WTC11 (cell line): ENCODE results near the gene AKAP6. TPM values are rescaled to one million over a fixed set of nuclear protein-coding genes. Genes with fewer than 3 reads are reported as not detected.

Source experiments
- ATAC-seq: fragments of 200-7000 bp; cut with Tn5 transposase; 2 replicates; pipeline ENCODE4 v1.10.0; 2021; ENCODE audit warnings: mild to moderate bottlenecking, moderate library complexity
- CTCF ChIA-PET: fragments of 300-600 bp; sonication (Branson Sonifier 250); formaldehyde crosslinking; loops from one replicate; lab custom pipeline; 2021; ENCODE audit warnings: antibody characterized with exemption; lab: Charles Lee
- POLR2A ChIA-PET: fragments of 350-600 bp; sonication (Branson Sonifier 250); formaldehyde crosslinking; loops from one replicate; lab custom pipeline; 2021; ENCODE audit warnings: antibody characterized with exemption; lab: Charles Lee
- DNase-seq: peaks from one replicate; pipeline ENCODE4 v3.0.0; 2021; ENCODE audit warnings: low spot score
- H3K27ac Mint-ChIP-seq: 2 replicates; pipeline ENCODE4 v1.8.0; 2021; ENCODE audit warnings: mixed read lengths
- H3K27me3 Mint-ChIP-seq: 2 replicates; pipeline ENCODE4 v1.8.0; 2021; ENCODE audit warnings: low read depth, mild to moderate bottlenecking, moderate library complexity, mixed read lengths
- H3K36me3 Mint-ChIP-seq: 2 replicates; pipeline ENCODE4 v1.8.0; 2021; ENCODE audit warnings: mixed read lengths
- H3K4me1 Mint-ChIP-seq: 2 replicates; pipeline ENCODE4 v1.8.0; 2022; ENCODE audit warnings: mixed read lengths
- H3K4me3 Mint-ChIP-seq: 2 replicates; pipeline ENCODE4 v1.8.0; 2021; ENCODE audit warnings: mild to moderate bottlenecking, moderate library complexity, mixed read lengths
- H3K9me3 Mint-ChIP-seq: 2 replicates; pipeline ENCODE4 v1.8.0; 2021; ENCODE audit warnings: mixed read lengths
- ESRRA ChIP-seq: sonication (generic); formaldehyde crosslinking; IDR thresholded peaks from 2 replicates; pipeline ENCODE4 v1.8.1; 2022; ENCODE audit warnings: mild to moderate bottlenecking, missing genetic modification reagents, borderline replicate concordance
- ETV6 ChIP-seq: sonication (generic); formaldehyde crosslinking; IDR thresholded peaks from 2 replicates; pipeline ENCODE4 v1.8.1; 2022; ENCODE audit warnings: mild to moderate bottlenecking, missing genetic modification reagents
- GABPB1 ChIP-seq: sonication (generic); formaldehyde crosslinking; IDR thresholded peaks from 2 replicates; pipeline ENCODE4 v1.8.1; 2023; ENCODE audit warnings: mild to moderate bottlenecking, missing genetic modification reagents
- HMGA2 ChIP-seq: fragments of 250-450 bp; sonication (Bioruptor Pico); IDR thresholded peaks from 2 replicates; pipeline ENCODE4 v1.4.0; 2021; ENCODE audit warnings: mild to moderate bottlenecking, moderate library complexity
- MXD4 ChIP-seq: fragments of 250-450 bp; sonication (Bioruptor Pico); IDR thresholded peaks from 2 replicates; pipeline ENCODE4 v1.8.0; 2021; ENCODE audit warnings: mild to moderate bottlenecking, moderate library complexity, borderline replicate concordance
- NR3C1 ChIP-seq: sonication (generic); formaldehyde crosslinking; conservative IDR thresholded peaks from 2 replicates; pipeline ENCODE4 v1.8.1; 2023; ENCODE audit warnings: low read depth, mild to moderate bottlenecking, missing genetic modification reagents
- PRRX2 ChIP-seq: fragments of 250-450 bp; sonication (Bioruptor Pico); IDR thresholded peaks from 2 replicates; pipeline ENCODE4 v1.8.0; 2021; ENCODE audit warnings: mild to moderate bottlenecking
- TP53 ChIP-seq: sonication (generic); formaldehyde crosslinking; IDR thresholded peaks from 2 replicates; pipeline ENCODE4 v1.8.1; 2023; ENCODE audit warnings: mild to moderate bottlenecking, missing genetic modification reagents
- ZNF121 ChIP-seq: sonication (generic); formaldehyde crosslinking; IDR thresholded peaks from 2 replicates; pipeline ENCODE4 v1.8.0; 2023; ENCODE audit warnings: missing genetic modification reagents
- ZNF317 ChIP-seq: sonication (generic); formaldehyde crosslinking; IDR thresholded peaks from 2 replicates; pipeline ENCODE4 v1.8.1; 2023; ENCODE audit warnings: low read depth, mild to moderate bottlenecking, moderate library complexity, missing genetic modification reagents, borderline replicate concordance
- total RNA-seq: library from RNA; stranded (reverse); gene quantifications from 3 replicates; pipeline ENCODE4 v1.2.3, GENCODE V29; 2021
- TF ChIP-seq, protein P1 (sequence below): sonication (generic); formaldehyde crosslinking; IDR thresholded peaks from 2 replicates; pipeline ENCODE4 v1.8.1; 2023; ENCODE audit warnings: mild to moderate bottlenecking, missing genetic modification reagents, borderline replicate concordance
- TF ChIP-seq, protein P2 (sequence below): fragments of 250-450 bp; sonication (Bioruptor Pico); IDR thresholded peaks from 2 replicates; pipeline ENCODE4 v1.8.0; 2021; ENCODE audit warnings: mild to moderate bottlenecking
- TF ChIP-seq, protein P3 (sequence below): sonication (generic); formaldehyde crosslinking; IDR thresholded peaks from 2 replicates; pipeline ENCODE4 v1.8.1; 2022; ENCODE audit warnings: low read depth, missing genetic modification reagents, borderline replicate concordance
- TF ChIP-seq, protein P4 (sequence below): fragments of 250-450 bp; sonication (Bioruptor Pico); IDR thresholded peaks from 2 replicates; pipeline ENCODE4 v2.1.2; 2022; ENCODE audit warnings: mild to moderate bottlenecking, moderate library complexity
- TF ChIP-seq, protein P5 (sequence below): sonication (generic); formaldehyde crosslinking; IDR thresholded peaks from 2 replicates; pipeline ENCODE4 v1.8.1; 2023; ENCODE audit warnings: mild to moderate bottlenecking, missing genetic modification reagents
- TF ChIP-seq, protein P6 (sequence below): sonication (generic); formaldehyde crosslinking; IDR thresholded peaks from 2 replicates; pipeline ENCODE4 v1.8.0; 2022; ENCODE audit warnings: mild to moderate bottlenecking, missing genetic modification reagents

Gene AKAP6
- total RNA-seq, 1 experiment from 2014 or later, result 0.63 TPM

DNA sequence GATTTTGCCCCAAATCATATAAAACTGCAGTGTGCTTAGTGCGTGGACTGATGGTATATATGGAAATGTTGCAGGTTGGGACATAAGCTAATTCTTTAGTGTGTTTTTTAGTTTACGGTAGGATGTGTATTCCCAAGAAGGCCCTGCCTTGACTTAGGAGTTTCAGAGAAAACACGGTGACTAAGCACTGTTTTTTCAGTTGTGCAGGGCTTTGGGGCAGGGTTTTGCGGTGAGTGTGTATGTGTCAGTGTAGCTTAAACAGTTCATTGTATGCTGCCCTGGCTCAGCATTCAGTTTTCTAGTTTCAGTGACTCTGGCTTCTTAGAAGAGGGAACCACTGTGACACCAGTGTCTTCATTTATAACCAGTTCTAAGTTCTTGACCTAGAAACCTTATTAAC, 101.2 kb downstream of the AKAP6 start:
- CTCF ChIA-PET, result no interaction called here
- peaks cover 24% of the 10 kb centered on the region for H3K4me1 Mint-ChIP-seq
- no peak overlapping the region for H3K27ac Mint-ChIP-seq
- TF ChIP-seq, protein P1, sequence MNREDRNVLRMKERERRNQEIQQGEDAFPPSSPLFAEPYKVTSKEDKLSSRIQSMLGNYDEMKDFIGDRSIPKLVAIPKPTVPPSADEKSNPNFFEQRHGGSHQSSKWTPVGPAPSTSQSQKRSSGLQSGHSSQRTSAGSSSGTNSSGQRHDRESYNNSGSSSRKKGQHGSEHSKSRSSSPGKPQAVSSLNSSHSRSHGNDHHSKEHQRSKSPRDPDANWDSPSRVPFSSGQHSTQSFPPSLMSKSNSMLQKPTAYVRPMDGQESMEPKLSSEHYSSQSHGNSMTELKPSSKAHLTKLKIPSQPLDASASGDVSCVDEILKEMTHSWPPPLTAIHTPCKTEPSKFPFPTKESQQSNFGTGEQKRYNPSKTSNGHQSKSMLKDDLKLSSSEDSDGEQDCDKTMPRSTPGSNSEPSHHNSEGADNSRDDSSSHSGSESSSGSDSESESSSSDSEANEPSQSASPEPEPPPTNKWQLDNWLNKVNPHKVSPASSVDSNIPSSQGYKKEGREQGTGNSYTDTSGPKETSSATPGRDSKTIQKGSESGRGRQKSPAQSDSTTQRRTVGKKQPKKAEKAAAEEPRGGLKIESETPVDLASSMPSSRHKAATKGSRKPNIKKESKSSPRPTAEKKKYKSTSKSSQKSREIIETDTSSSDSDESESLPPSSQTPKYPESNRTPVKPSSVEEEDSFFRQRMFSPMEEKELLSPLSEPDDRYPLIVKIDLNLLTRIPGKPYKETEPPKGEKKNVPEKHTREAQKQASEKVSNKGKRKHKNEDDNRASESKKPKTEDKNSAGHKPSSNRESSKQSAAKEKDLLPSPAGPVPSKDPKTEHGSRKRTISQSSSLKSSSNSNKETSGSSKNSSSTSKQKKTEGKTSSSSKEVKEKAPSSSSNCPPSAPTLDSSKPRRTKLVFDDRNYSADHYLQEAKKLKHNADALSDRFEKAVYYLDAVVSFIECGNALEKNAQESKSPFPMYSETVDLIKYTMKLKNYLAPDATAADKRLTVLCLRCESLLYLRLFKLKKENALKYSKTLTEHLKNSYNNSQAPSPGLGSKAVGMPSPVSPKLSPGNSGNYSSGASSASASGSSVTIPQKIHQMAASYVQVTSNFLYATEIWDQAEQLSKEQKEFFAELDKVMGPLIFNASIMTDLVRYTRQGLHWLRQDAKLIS (CRISPR knock-in tag), result no peak
- TF ChIP-seq ZNF317 (CRISPR knock-in tag), result no peak
- no peak for TF ChIP-seq PRRX2
- no peak for TF ChIP-seq ZNF121
- TF ChIP-seq HMGA2 (CRISPR knock-in tag), result no peak
- TF ChIP-seq, protein P2, sequence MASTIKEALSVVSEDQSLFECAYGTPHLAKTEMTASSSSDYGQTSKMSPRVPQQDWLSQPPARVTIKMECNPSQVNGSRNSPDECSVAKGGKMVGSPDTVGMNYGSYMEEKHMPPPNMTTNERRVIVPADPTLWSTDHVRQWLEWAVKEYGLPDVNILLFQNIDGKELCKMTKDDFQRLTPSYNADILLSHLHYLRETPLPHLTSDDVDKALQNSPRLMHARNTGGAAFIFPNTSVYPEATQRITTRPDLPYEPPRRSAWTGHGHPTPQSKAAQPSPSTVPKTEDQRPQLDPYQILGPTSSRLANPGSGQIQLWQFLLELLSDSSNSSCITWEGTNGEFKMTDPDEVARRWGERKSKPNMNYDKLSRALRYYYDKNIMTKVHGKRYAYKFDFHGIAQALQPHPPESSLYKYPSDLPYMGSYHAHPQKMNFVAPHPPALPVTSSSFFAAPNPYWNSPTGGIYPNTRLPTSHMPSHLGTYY, result no peak
- TF ChIP-seq, all 79 proteins: peak for 0
- Mint-ChIP-seq H3K9me3 (peaks cover under 1% of the 10 kb centered on the region; the same call in 1 of the 2 replicates), H3K36me3 (no peaks in the 10 kb centered on the region), H3K27me3 (no peaks in the 10 kb centered on the region), H3K4me3 (no peak overlapping the region)
- DNase-seq (no peak), ATAC-seq (no peak)
- POLR2A ChIA-PET, result interaction anchor here (0.7 kb wide), 1 partner anchor 928 kb away, joined by 3 read pairs; no protein-coding TSS in a partner anchor

DNA sequence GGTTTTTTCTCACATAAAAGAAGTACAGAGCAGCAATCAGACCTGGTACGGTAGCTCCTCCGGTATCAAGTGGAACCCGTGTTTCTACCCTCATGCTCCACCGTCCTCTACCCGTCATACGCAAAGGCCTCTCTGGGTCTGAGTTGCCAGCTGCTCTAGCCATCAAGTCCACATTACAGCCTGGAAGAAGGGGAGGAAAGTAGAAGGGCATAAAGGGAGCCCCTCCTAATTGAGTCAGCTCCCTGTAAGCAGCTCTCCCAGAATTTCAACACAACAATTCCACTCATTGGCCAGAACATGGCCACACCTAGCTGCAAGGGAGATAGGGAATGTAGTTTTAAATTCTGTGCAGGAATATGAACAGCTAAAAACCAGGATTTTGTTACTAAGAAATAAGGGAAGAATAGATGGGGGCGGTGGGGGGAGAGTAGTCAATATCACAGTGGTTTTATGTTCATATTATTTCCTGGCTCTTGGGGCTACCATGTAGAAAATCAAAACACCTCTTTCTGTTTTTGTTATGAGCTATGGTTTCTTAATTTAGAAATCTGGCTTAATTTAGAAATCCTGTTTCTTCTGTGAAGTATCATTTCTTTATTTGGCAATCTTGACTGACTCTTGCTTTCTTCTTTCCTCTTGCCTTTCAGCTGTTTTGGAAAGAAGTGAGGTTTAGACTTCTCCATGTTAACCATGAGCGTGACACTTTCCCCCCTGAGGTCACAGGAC, 103.9 kb downstream of the AKAP6 start:
- no peaks in the 10 kb centered on the region for H3K27me3 Mint-ChIP-seq
- H3K9me3 Mint-ChIP-seq, result no peaks in the 10 kb centered on the region
- H3K36me3 Mint-ChIP-seq, result no peaks in the 10 kb centered on the region
- TF ChIP-seq ETV6 (CRISPR knock-in tag) (no peak), ESRRA (no peak), NR3C1 (no peak), TP53 (CRISPR knock-in tag) (no peak), PRRX2 (no peak), MXD4 (CRISPR knock-in tag) (no peak), GABPB1 (CRISPR knock-in tag) (no peak)
- TF ChIP-seq, protein P3, sequence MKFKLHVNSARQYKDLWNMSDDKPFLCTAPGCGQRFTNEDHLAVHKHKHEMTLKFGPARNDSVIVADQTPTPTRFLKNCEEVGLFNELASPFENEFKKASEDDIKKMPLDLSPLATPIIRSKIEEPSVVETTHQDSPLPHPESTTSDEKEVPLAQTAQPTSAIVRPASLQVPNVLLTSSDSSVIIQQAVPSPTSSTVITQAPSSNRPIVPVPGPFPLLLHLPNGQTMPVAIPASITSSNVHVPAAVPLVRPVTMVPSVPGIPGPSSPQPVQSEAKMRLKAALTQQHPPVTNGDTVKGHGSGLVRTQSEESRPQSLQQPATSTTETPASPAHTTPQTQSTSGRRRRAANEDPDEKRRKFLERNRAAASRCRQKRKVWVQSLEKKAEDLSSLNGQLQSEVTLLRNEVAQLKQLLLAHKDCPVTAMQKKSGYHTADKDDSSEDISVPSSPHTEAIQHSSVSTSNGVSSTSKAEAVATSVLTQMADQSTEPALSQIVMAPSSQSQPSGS, result no peak
- TF ChIP-seq, protein P4, sequence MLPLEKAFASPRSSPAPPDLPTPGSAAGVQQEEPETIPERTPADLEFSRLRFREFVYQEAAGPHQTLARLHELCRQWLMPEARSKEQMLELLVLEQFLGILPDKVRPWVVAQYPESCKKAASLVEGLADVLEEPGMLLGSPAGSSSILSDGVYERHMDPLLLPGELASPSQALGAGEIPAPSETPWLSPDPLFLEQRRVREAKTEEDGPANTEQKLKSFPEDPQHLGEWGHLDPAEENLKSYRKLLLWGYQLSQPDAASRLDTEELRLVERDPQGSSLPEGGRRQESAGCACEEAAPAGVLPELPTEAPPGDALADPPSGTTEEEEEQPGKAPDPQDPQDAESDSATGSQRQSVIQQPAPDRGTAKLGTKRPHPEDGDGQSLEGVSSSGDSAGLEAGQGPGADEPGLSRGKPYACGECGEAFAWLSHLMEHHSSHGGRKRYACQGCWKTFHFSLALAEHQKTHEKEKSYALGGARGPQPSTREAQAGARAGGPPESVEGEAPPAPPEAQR (CRISPR knock-in tag), result no peak
- TF ChIP-seq, protein P1 (CRISPR knock-in tag), result no peak
- TF ChIP-seq, protein P5, sequence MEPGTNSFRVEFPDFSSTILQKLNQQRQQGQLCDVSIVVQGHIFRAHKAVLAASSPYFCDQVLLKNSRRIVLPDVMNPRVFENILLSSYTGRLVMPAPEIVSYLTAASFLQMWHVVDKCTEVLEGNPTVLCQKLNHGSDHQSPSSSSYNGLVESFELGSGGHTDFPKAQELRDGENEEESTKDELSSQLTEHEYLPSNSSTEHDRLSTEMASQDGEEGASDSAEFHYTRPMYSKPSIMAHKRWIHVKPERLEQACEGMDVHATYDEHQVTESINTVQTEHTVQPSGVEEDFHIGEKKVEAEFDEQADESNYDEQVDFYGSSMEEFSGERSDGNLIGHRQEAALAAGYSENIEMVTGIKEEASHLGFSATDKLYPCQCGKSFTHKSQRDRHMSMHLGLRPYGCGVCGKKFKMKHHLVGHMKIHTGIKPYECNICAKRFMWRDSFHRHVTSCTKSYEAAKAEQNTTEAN (CRISPR knock-in tag), result no peak
- TF ChIP-seq, protein P6, sequence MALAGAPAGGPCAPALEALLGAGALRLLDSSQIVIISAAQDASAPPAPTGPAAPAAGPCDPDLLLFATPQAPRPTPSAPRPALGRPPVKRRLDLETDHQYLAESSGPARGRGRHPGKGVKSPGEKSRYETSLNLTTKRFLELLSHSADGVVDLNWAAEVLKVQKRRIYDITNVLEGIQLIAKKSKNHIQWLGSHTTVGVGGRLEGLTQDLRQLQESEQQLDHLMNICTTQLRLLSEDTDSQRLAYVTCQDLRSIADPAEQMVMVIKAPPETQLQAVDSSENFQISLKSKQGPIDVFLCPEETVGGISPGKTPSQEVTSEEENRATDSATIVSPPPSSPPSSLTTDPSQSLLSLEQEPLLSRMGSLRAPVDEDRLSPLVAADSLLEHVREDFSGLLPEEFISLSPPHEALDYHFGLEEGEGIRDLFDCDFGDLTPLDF, result no peak
- peaks cover 15% of the 10 kb centered on the region for H3K4me1 Mint-ChIP-seq
- ATAC-seq, result no peak
- DNase-seq, result no peak
- no peak overlapping the region for H3K4me3 Mint-ChIP-seq
- ChIA-PET POLR2A (interaction anchor here (0.6 kb wide), 1 partner anchor 439 kb away, joined by 3 read pairs; no protein-coding TSS in a partner anchor), CTCF (no interaction called here)
- no peak overlapping the region for H3K27ac Mint-ChIP-seq
